Activated T-helper 1 cell treated with anti-CD3 and anti-CD28 coated beads, Interleukin-2, amount 50 U/mL, for 16 hours (primary cell): Measurements from ENCODE around the gene ADAT3.

Experiments
- DNase-seq, 2 donors: peaks; one replicate each; pipeline ENCODE4 v3.0.0-alpha.2; 2020; ENCODE audit warnings: low read depth in 1 of 2, low spot score in 1 of 2

Gene ADAT3

GRCh38 chr19:1936916-1937610 lies 31.9 kb downstream of the ADAT3 start:
- DNase-seq: no peak

GRCh38 chr19:1938071-1938470 lies 32.9 kb downstream of the ADAT3 start:
- DNase-seq: no peak

- no peak for DNase-seq
Observed at GRCh38 chr19:1941146-1942077, 36.2 kb downstream of the ADAT3 start, which contains the start of gene CSNK1G2. Gene CSNK1G2 (plus strand): TSS chr19:1941172. CDS start chr19:1969773, 28,601 bp downstream.

- DNase-seq: peak; percentile 58 to 73
Observed at GRCh38 chr19:1942078-1942933, 37.1 kb downstream of the ADAT3 start.

GRCh38 chr19:1942934-1943555 lies 37.8 kb downstream of the ADAT3 start:
- no peak for DNase-seq

GRCh38 chr19:1943661-1944087 lies 38.5 kb downstream of the ADAT3 start:
- DNase-seq: no peak

- no peak for DNase-seq
Observed at GRCh38 chr19:1944088-1944915, 39.1 kb downstream of the ADAT3 start.

GRCh38 chr19:1944916-1945561 lies 39.8 kb downstream of the ADAT3 start:
- DNase-seq: no peak

- no peak for DNase-seq
Observed at GRCh38 chr19:1945899-1946298, 40.7 kb downstream of the ADAT3 start.

- no peak for DNase-seq
Observed at GRCh38 chr19:1947651-1948209, 42.5 kb downstream of the ADAT3 start.

- no peak for DNase-seq
Observed at GRCh38 chr19:1949304-1950101, 44.3 kb downstream of the ADAT3 start.

- no peak for DNase-seq
Observed at GRCh38 chr19:1950640-1951039, 45.4 kb downstream of the ADAT3 start.

GRCh38 chr19:1952635-1953034 lies 47.4 kb downstream of the ADAT3 start:
- DNase-seq: no peak

GRCh38 chr19:1953037-1953436 lies 47.8 kb downstream of the ADAT3 start:
- no peak for DNase-seq

- no peak for DNase-seq
Observed at GRCh38 chr19:1953441-1954094, 48.4 kb downstream of the ADAT3 start.

GRCh38 chr19:1954532-1954933 lies 49.3 kb downstream of the ADAT3 start:
- DNase-seq: no peak

GRCh38 chr19:1955171-1956121 lies 50.2 kb downstream of the ADAT3 start:
- DNase-seq: no peak
